ENCODE data around the gene IPO11.

Gene IPO11

GRCh38 chr5:62473209-62473608 is 60.6 kb downstream of the IPO11 start:
- no peak for DNase-seq (ENCODE audit: extremely low read depth, low read depth)
- no peak for TF ChIP-seq CTCF (IDR thresholded peaks at IDR 0.05; ENCODE audit: low read depth, low read length)

GRCh38 chr5:62475072-62475471 is 62.5 kb downstream of the IPO11 start:
- no peak for TF ChIP-seq CTCF (IDR thresholded peaks at IDR 0.05; ENCODE audit: low read depth, low read length)
- no peak for DNase-seq (ENCODE audit: extremely low read depth, low read depth)

GRCh38 chr5:62477801-62478200 is 65.2 kb downstream of the IPO11 start:
- no peak for TF ChIP-seq CTCF (IDR thresholded peaks at IDR 0.05; ENCODE audit: low read depth, low read length)
- no peak for DNase-seq (ENCODE audit: extremely low read depth, low read depth)

GRCh38 chr5:62483556-62483955 is 71.0 kb downstream of the IPO11 start:
- DNase-seq (ENCODE audit: extremely low read depth, low read depth), result no peak
- TF ChIP-seq CTCF (IDR thresholded peaks at IDR 0.05; ENCODE audit: low read depth, low read length), result no peak

GRCh38 chr5:62486672-62487071 is 74.1 kb downstream of the IPO11 start:
- TF ChIP-seq CTCF (IDR thresholded peaks at IDR 0.05; ENCODE audit: low read depth, low read length), result no peak
- no peak for DNase-seq (ENCODE audit: extremely low read depth, low read depth)

- no peak for DNase-seq (ENCODE audit: extremely low read depth, low read depth)
- no peak for TF ChIP-seq CTCF (IDR thresholded peaks at IDR 0.05; ENCODE audit: low read depth, low read length)
Measured at GRCh38 chr5:62488531-62488930, 76.0 kb downstream of the IPO11 start.

GRCh38 chr5:62489471-62489870 is 76.9 kb downstream of the IPO11 start:
- DNase-seq (ENCODE audit: extremely low read depth, low read depth), result no peak
- no peak for TF ChIP-seq CTCF (IDR thresholded peaks at IDR 0.05; ENCODE audit: low read depth, low read length)
